ENCODE data around the gene MAP3K15.
A peak's percentile ranks its signal among the peaks of the same experiment; 100 is the strongest.

MAP3K15 gene

GRCh38 chrX:19350941-19351384 is 164.3 kb downstream of the MAP3K15 start:
- no peak for DNase-seq (ENCODE audit: low read depth, low spot score)
- no peak overlapping the region for H3K27ac ChIP-seq

- no peak for DNase-seq (ENCODE audit: low read depth, low spot score)
- no peak overlapping the region for H3K27ac ChIP-seq
Measured at GRCh38 chrX:19349264-19349663, 166.0 kb downstream of the MAP3K15 start.

- no peak overlapping the region for H3K27ac ChIP-seq
- no peak for DNase-seq (ENCODE audit: low read depth, low spot score)
Measured at GRCh38 chrX:19347916-19348315, 167.4 kb downstream of the MAP3K15 start.

GRCh38 chrX:19344661-19345060 is 170.6 kb downstream of the MAP3K15 start:
- no peak for DNase-seq (ENCODE audit: low read depth, low spot score)
- no peak overlapping the region for H3K27ac ChIP-seq

- H3K27ac ChIP-seq: peak within 1 kb of the TSS; percentile 32
- peak; percentile 20 for DNase-seq (ENCODE audit: low read depth, low spot score)
Measured at GRCh38 chrX:19343535-19344408, 171.5 kb downstream of the MAP3K15 start, which contains the start of gene PDHA1. PDHA1 (plus strand) TSS chrX:19343927; CDS start chrX:19344038, 111 bp downstream.

- DNase-seq (ENCODE audit: low read depth, low spot score): no peak
- no peak overlapping the region for H3K27ac ChIP-seq
Measured at GRCh38 chrX:19343085-19343534, 172.2 kb downstream of the MAP3K15 start.

GRCh38 chrX:19342331-19342906 is 172.9 kb downstream of the MAP3K15 start:
- DNase-seq (ENCODE audit: low read depth, low spot score): no peak
- no peak overlapping the region for H3K27ac ChIP-seq

- no peak for DNase-seq (ENCODE audit: low read depth, low spot score)
- H3K27ac ChIP-seq: no peak overlapping the region
Measured at GRCh38 chrX:19334945-19335626, 180.2 kb downstream of the MAP3K15 start.

- no peak overlapping the region for H3K27ac ChIP-seq
- no peak for DNase-seq (ENCODE audit: low read depth, low spot score)
Measured at GRCh38 chrX:19332983-19333382, 182.3 kb downstream of the MAP3K15 start.

GRCh38 chrX:19331831-19332230 is 183.5 kb downstream of the MAP3K15 start:
- no peak for DNase-seq (ENCODE audit: low read depth, low spot score)
- no peak overlapping the region for H3K27ac ChIP-seq

- no peak overlapping the region for H3K27ac ChIP-seq
- DNase-seq (ENCODE audit: low read depth, low spot score): no peak
Measured at GRCh38 chrX:19326567-19326966, 188.7 kb downstream of the MAP3K15 start.
